Stimulated activated effector memory CD8-positive, alpha-beta T cell treated with anti-CD3 and anti-CD28 coated beads, Interleukin-12 subunit alpha, Interleukin-12 subunit beta, amount 100 ng/mL, for 72 hours (primary cell): ENCODE results near the gene UBE2D2.

ENCODE experiments used
- ATAC-seq: fragments of 150-1000 bp; cut with Tn5 transposase; 2 replicates; pipeline ENCODE4 v1.10.0; 2021
- DNase-seq, 2 donors: peaks; one replicate each; pipeline ENCODE4 v3.0.0; 2021 to 2022; ENCODE audit warnings: low spot score in 2 of 2
- H3K27ac Mint-ChIP-seq: one replicate; pipeline ENCODE4 v1.8.0; 2022; ENCODE audit warnings: mild to moderate bottlenecking, mixed read lengths
- H3K36me3 Mint-ChIP-seq: one replicate; pipeline ENCODE4 v1.8.0; 2022; ENCODE audit warnings: mild to moderate bottlenecking, mixed read lengths
- H3K4me1 Mint-ChIP-seq: one replicate; pipeline ENCODE4 v1.8.0; 2022; ENCODE audit warnings: mixed read lengths
- H3K4me3 Mint-ChIP-seq: one replicate; pipeline ENCODE4 v1.8.0; 2022; ENCODE audit warnings: mild to moderate bottlenecking, mixed read lengths
- H3K9me3 Mint-ChIP-seq: one replicate; pipeline ENCODE4 v1.8.0; 2022; ENCODE audit warnings: mixed read lengths

Gene UBE2D2

DNA sequence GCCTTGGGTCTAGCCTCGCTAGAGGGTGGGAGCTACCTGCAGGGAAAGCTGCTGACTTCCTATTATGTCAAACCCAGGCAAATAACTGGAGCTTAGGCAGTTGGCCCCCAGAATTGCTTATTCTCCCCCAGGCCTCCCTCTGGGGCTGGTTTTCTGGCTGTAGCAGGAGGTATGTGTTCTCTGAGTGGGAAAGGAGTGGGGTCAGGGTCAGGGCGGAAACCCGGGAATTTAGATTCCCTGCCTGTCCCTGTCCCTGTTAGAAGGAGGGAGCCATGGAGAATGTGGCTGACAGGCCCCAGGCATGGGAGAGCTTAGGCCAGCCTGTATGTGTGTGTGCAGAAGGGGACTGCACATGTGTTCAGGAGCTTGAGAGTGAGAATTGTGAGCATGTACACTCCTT is 73.4 kb downstream of the UBE2D2 start:
- peak overlapping the region; percentile 96 for H3K27ac Mint-ChIP-seq
- H3K4me3 Mint-ChIP-seq: no peak overlapping the region
- DNase-seq (no peak), ATAC-seq (no peak)
- H3K36me3 Mint-ChIP-seq: peaks cover 72% of the 10 kb centered on the region
- peaks cover 54% of the 10 kb centered on the region for H3K4me1 Mint-ChIP-seq
- no peaks in the 10 kb centered on the region for H3K9me3 Mint-ChIP-seq

DNA sequence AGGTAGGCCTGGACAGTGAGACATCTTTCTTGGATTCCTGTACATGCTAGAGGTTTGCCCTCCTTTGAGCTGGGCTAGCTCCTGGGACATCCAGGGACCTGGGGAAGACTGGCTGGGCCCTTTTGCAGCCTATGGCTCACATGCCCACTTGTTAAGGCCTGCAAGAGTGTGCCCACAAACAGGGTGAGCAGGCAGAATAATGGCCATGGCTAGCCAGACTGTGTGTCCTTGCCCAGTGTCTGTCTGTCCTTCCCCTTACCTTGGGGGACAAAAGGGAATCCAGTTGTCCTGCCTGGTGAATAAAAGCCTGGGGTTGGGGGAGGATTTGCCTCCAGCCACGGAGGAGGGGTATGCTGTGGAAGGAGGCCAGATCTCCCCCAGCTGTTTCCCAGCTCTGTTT is 74.1 kb downstream of the UBE2D2 start:
- DNase-seq: peak in 1 of 2 donors; percentile 54
- Mint-ChIP-seq H3K27ac (peak overlapping the region; percentile 96), H3K9me3 (no peaks in the 10 kb centered on the region), H3K4me1 (peaks cover 57% of the 10 kb centered on the region), H3K36me3 (peaks cover 66% of the 10 kb centered on the region), H3K4me3 (peak overlapping the region; percentile 69)
- ATAC-seq: no peak

DNA sequence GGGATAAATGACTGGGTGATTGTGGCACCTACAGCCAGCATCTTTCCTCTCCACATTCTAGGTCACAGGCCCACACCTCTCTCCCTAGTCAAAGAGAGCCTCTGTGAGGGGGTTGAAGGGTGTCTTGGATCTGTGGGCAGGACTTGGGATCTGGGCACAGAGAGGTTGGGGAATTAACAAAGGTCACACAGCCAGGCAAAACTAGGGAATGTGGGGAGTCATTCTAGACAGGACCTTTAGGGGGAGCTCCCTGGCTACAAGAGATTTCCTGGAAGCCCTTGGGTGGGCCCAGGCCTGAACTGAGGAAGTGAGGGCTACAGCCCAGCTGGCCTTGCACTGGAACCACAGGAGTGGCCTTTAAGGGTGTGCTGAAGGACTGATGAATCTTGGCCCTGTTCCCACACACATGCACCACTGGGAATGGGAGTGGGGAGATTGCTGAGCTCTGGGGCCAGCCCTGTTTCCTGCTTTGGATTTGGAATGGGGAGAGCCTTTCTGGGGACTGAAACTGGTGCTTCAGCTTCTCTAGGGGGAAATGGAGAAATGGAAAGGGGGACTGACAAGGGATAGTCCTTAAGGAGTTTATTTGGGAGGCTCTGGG is 74.6 kb downstream of the UBE2D2 start:
- Mint-ChIP-seq H3K9me3 (no peaks in the 10 kb centered on the region), H3K36me3 (peaks cover 61% of the 10 kb centered on the region), H3K4me1 (peaks cover 57% of the 10 kb centered on the region), H3K4me3 (peak overlapping the region; percentile 69), H3K27ac (peak overlapping the region; percentile 96)
- peak in 1 of 2 donors; percentile 63 for DNase-seq
- no peak for ATAC-seq

DNA sequence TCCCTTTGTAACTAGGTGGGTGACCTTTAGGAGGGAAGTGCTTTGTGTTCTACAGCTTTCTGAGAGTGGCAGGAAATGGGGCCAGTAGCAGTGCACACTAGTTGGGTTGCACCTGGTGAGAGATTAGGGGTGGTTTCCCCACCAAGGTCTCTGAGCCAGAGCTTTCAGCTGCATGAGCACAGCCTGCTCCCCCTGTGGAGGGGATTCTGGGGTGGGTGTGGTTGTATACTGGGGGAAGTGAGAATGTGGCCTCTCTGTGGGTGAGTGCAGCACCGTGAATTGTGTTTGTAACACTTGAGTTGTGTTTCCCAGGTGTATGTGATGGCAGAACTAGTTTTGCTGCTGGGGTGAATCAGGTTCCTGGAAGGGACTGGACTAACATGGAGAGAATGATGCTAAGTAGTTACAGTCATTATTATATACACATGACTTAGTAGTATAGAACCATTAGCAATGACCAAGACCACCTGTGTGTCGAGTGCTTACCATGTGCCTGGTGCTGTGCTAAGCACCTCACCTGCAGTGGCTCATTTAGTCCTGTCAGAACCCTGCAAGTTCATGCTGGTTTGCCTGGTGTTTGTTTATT is 75.2 kb downstream of the UBE2D2 start:
- Mint-ChIP-seq H3K4me3 (peak overlapping the region; percentile 69), H3K36me3 (peaks cover 55% of the 10 kb centered on the region), H3K9me3 (no peaks in the 10 kb centered on the region), H3K27ac (peak overlapping the region; percentile 96), H3K4me1 (peaks cover 57% of the 10 kb centered on the region)
- DNase-seq: peak in 1 of 2 donors; percentile 77
- ATAC-seq: peak; percentile 66

DNA sequence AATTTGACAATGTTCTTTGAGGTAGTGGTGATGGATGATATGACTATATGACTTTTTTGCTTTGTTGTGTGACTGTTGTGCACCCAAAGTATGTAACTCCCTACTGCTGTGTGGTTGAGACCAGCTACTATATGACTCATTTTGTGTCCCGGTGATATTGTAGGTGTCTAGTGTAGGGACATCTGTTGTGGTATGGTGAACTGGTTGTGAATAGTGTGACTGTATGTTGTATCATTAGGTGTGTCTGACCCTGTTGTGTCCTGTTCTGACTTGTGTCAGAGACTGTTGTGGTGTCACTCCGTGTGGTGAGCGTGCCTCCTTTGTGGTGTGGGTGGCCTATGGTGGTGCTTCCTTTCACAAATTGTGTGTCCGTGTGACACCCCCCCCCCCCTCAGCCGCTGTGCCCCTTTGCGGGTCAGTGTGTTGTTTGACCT is 75.9 kb downstream of the UBE2D2 start:
- DNase-seq (peak in 1 of 2 donors; percentile 76), ATAC-seq (peak; percentile 88)
- peak overlapping the region; percentile 69 for H3K4me3 Mint-ChIP-seq
- peak overlapping the region; percentile 96 for H3K27ac Mint-ChIP-seq
- peaks cover 49% of the 10 kb centered on the region for H3K36me3 Mint-ChIP-seq
- H3K9me3 Mint-ChIP-seq: no peaks in the 10 kb centered on the region
- peaks cover 57% of the 10 kb centered on the region for H3K4me1 Mint-ChIP-seq

DNA sequence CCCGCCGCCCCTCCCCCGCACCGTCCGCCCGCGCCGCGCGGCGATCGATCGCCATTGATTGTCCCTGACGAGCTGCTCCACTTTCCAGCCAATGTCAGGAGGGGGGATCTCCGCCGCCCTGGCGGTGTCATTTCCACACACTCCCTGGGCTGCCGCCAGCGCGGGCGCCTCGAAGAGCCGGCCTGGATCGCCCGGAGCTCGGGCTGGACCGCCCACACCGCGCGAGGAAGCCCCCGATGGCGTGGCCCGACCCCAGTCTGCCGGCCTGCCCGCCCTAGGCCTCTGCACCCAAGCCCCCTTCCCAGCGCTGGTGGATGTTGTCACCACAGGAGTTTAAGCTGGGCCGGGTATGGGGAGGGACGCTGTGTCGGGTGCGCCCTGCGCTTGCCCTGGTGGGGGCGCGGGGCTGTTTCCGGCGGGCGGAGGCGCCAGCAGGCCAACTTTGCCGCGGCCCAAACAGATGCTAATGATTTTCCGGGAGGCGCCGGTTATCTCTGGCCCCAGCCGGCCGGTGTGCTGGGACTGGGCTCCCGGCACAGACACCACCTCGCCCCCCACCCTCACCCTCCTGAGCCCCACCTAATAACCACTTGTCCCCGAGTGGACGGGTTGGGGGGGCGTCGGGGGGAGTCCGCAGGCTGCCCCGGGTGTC is 76.4 kb downstream of the UBE2D2 start:
- no peaks in the 10 kb centered on the region for H3K9me3 Mint-ChIP-seq
- peaks cover 46% of the 10 kb centered on the region for H3K36me3 Mint-ChIP-seq
- H3K4me1 Mint-ChIP-seq: peaks cover 57% of the 10 kb centered on the region
- H3K27ac Mint-ChIP-seq: peak overlapping the region; percentile 96
- DNase-seq: peak in 1 of 2 donors; percentile 72
- ATAC-seq: peak; percentile 58
- peak overlapping the region; percentile 69 for H3K4me3 Mint-ChIP-seq

DNA sequence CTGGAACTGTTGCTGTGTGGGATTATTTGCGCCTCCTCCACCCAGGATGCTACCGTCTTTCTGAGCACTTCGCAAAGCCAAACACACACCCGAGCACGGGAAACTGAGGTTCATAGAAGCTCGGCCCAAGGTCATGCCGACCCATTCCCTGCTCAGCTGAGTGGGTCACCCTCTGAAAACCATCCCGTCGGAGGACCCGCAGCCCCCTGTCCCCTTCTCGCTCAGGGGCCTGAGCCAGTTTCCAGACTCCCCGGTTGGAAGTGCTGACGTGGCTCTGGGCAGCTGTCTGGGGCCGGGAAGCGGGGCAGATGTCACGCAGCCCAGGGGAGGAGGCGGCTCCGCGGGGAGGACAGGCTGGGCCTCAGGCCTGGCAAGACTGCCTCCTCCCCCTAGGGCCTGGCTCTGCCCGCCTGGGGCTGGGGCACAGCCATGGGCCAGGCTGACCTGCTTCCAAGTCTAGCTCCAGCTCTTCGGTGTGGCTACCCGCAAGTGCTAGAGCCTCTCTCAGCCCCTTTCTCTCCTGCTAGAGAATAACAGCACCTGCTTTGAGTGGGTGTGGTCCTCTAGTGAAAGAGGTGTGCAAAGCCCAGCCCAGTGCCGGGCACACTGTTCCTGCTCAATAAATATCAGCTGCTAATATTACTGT is 77.1 kb downstream of the UBE2D2 start:
- Mint-ChIP-seq H3K27ac (peak overlapping the region; percentile 96), H3K36me3 (peaks cover 42% of the 10 kb centered on the region), H3K4me1 (peaks cover 54% of the 10 kb centered on the region), H3K4me3 (peak overlapping the region; percentile 69), H3K9me3 (no peaks in the 10 kb centered on the region)
- DNase-seq (peak in 1 of 2 donors; percentile 52), ATAC-seq (no peak)

DNA sequence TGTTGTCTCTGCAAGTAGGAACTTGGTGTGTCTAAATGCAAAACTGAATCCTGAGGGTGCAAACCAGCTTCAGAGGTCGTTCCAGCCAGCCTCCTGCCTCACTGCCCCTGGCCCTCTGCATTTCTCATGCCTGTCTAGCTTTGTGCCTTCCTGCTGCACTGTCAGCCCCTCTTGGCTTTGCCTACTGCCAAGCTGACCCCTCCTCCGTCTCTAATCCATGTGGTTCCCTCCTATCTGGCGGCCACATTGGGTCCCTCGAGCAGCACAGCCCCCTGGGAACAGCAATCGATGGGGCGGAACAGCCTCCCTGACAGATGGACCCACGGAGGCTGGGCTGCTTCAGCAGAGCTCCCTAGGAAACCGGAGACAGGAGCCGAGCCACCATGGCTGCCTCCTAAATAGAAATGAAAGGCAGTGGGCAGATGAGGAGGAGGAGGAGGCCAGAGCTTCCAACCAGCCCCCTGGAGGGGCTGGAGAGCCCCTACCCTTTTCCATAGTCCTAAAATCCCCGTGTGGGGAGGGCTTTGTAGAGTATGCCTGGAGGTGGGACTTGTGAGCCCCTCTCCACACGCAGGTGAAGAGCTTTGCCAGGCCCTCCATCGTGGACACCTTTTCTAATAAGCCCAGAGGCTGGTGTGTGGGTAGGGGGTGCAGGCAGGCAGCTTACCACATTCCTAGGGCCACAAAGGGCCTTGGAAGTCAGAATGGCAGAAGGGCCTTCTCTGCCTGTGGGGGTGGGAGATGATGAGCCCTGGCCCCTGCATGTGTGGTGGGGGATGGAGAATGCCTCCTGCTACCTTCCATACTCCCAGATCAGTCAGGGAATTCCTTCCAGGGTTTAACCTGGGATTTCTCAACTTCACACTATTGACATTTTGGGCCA is 77.8 kb downstream of the UBE2D2 start:
- H3K27ac Mint-ChIP-seq: peak overlapping the region; percentile 96
- ATAC-seq (no peak), DNase-seq (no peak)
- H3K4me3 Mint-ChIP-seq: peak overlapping the region; percentile 69
- peaks cover 38% of the 10 kb centered on the region for H3K36me3 Mint-ChIP-seq
- no peaks in the 10 kb centered on the region for H3K9me3 Mint-ChIP-seq
- H3K4me1 Mint-ChIP-seq: peaks cover 53% of the 10 kb centered on the region

DNA sequence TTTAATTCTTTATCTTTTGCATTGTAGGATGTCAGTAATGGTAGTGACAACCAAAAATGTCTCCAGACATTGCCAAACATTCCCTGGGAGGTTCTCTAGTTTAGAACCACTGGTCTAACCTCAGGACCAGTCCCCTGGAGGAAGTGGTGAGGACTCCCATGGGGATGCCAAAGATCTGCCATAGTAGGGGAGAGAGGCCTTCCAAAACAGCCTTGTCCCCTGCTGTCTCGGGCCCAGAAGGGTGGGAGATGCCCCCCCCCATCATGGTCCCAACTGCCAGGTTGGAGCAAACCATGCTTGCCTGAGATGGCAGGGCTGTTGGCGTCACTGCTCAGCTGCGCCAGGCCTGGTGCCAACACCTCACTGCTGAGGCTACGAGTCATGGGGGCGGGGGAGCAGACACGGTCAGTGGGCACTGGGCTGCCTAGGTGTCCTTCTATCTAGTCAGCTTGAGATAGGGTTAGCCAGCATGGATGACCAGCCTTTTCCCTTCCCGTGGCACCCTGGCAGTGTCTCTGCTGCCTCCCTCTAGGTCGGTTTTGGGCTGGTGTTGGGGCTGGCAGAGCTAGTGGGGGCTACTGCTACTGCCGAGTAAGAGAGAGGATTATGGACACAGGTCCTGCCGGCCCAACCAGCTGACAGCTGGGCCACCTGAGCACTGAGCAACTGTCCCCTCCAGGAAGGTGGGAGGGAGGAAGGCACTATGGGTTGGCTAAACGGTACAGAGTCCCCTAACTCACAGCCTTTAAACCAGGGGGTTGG is 78.7 kb downstream of the UBE2D2 start:
- Mint-ChIP-seq H3K4me1 (peaks cover 55% of the 10 kb centered on the region), H3K9me3 (no peaks in the 10 kb centered on the region), H3K27ac (peak overlapping the region; percentile 96), H3K36me3 (peaks cover 34% of the 10 kb centered on the region), H3K4me3 (no peak overlapping the region)
- DNase-seq: no peak
- ATAC-seq: no peak

DNA sequence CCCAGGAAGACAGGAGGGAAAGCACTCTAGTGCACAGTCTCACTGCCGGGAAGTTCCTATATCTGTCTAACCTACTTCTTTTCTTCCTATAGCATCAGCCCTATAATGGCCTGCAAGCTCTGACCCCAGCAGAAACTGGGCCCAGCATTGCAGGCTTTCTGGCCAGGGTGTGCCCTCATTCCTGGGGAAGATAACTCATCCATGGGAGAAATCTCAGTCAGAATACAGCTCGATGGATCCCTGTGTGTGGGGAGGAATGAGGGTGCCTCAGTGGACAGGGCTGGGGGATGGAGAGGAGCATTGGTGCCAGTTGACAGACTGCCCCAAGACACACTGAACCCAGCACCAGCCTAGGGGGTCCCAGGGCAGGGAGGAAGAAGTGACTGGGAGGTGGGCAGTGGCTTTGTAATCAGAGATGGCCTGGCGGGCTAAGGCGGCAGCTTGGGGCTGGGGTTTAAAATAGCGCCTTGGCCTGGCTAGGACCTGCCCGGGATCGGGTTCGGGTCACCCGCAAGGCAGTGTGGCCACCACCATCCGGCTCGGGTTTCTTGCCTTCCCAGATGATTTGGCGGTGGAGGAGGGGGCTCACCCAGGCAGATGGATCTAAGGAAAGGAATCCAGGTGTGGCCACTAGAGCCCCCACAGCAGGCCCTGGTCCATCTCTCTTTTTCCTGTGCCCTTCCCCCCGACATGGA is 79.4 kb downstream of the UBE2D2 start:
- H3K4me3 Mint-ChIP-seq: no peak overlapping the region

DNA sequence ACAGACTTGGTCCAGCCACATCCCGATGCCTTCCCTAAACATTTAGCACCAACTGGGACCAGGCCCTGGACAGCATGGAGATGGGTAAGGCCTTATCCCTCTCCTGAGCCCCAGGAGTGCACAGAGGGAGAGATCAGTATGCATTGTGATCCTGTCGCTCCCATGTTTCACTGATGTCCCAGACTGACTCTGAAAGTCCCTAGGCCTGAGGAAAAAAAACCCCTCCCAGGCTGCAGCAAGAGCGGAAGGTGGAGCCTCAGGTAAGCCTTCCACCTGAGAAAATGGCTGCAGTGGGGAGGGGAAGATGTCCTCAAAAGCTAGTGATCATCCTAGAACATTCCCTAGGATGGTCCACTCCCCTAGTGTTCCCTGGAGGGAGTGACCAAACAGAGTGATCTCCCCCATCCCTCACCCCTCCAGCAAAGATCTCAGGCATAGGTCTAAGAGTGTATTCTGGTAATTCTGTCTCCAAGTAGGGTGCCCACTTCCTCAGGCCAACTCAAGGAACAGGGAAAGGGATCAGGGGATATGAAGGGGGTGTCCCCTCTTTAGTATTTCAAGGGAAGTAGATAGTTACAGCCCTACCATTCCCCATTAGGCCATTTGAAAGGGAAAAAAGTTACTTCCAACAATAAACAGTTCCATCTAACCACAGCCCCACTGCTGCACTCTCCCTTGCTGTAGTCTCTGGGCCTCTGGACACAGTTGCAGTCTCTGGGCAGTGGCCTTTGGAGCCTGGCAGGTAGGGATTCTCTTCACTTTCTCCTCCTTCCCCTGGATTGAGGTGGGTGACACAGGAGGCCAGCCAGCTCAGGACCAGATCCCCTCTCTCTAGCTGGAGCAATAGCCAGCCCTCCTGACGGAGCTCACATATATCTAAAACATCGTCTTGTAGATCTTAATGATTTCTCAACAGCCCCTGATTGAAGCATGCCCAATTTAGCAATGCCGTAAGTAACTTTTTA is 80.3 kb downstream of the UBE2D2 start:
- ATAC-seq (no peak), DNase-seq (no peak)
- peak overlapping the region; percentile 67 for H3K27ac Mint-ChIP-seq
- H3K9me3 Mint-ChIP-seq: no peaks in the 10 kb centered on the region
- no peak overlapping the region for H3K4me3 Mint-ChIP-seq
- peaks cover 18% of the 10 kb centered on the region for H3K36me3 Mint-ChIP-seq
- peaks cover 45% of the 10 kb centered on the region for H3K4me1 Mint-ChIP-seq

More for the DNA sequence above, 79.4 kb downstream of the UBE2D2 start:
- Mint-ChIP-seq H3K4me1 (peaks cover 53% of the 10 kb centered on the region), H3K36me3 (peaks cover 26% of the 10 kb centered on the region), H3K9me3 (no peaks in the 10 kb centered on the region), H3K27ac (peak overlapping the region; percentile 96)
- DNase-seq (no peak), ATAC-seq (no peak)

DNA sequence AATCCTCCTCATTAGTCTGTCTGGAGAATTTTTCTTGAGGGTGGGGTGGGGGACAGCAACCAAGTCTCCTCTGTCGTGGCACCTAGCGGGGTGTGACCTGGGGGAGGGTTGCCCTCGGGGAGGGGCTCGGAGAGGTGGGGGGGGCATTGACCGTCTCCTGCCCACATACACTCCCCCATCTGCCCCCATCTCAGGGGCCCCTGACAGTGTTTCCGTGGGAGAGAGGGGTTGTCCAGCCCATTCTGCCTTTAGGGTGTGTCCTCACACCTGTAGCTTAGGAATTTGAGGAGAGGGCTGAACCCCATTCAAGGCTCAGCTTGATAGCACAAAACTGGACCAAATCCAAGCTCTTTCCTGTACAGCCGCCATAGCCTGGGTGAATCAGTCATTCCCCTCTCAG is 81.1 kb downstream of the UBE2D2 start:
- DNase-seq (no peak), ATAC-seq (no peak)
- H3K27ac Mint-ChIP-seq: peak overlapping the region; percentile 67
- H3K36me3 Mint-ChIP-seq: peaks cover 15% of the 10 kb centered on the region
- H3K4me1 Mint-ChIP-seq: peaks cover 37% of the 10 kb centered on the region
- H3K4me3 Mint-ChIP-seq: no peak overlapping the region
- H3K9me3 Mint-ChIP-seq: no peaks in the 10 kb centered on the region
